Umbilical cord (tissue), 2 donors: ENCODE measurements around the gene YIF1B. TPM values are rescaled to one million over a fixed set of nuclear protein-coding genes. Genes with fewer than 3 reads are reported as not detected.
"Not testable (repeated sequence)": the region's sequence is repeated elsewhere in the genome, so short reads cannot be mapped to it uniquely, and the experiment has no call there.

ENCODE experiments used
- DNase-seq: peaks from one replicate; pipeline ENCODE4 v3.0.0-alpha.2; 2015; ENCODE audit warnings: low spot score
- total RNA-seq: library from RNA; depleted of rRNA; stranded (reverse); fragments of >200 nt; gene quantifications from one replicate; pipeline ENCODE4 v1.2.3, GENCODE V29; 2014; ENCODE audit warnings: low replicate concordance; ENCODE audit not compliant: insufficient read depth

Gene YIF1B
- total RNA-seq, 1 donor from 2014 or later: 35.4 TPM

DNA sequence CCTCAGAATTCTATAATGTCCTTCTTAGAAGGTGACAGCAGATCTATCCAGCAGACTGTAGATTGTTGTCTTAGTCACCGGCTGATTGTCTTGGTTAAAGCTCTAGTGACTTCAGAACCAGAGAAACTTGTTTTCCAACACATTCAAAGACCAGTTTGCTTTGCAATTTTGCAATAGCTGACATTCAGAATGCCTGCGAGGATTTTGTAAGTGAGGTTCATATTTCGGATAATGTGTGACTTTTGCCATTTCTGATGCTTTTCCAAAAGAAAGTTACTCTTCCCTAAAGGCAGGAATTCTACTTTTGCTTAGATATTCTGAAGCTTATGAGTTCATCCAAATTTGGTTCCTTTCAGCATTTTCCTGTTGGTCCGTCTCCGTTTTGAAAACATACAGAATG lies 38.2 kb downstream of the YIF1B start:
- DNase-seq: peak; percentile 73

DNA sequence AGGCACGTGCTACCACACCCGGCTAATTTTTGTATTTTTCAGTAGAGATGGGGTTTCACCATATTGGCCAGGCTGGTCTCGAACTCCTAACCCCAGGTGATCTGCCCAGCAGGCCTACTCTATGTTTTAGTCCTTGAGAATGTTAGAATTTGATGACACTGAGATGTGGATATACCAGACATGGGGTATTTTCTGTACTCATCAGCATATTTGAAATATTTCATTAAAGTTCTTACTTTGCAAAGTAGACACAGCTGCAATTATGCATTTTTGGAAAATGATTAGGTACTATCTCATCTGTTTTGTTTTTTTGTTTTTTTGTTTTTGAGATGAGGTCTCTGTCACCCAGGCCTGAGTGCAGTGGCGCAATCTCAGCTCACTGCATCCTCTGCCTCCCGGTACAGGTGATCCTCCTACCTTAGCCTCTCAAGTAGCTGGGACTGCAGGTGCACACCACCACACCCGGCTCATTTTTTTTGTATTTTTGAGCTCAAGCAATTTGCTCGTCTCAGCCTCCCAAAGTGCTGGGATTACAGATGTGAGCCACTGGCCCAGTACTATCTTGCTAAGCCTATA lies 38.7 kb downstream of the YIF1B start:
- no peak for DNase-seq

GRCh38 chr19:38274739-38275138 lies 41.0 kb downstream of the YIF1B start:
- no peak for DNase-seq

- DNase-seq: no peak
Observed at GRCh38 chr19:38273499-38273898, 42.2 kb downstream of the YIF1B start.

GRCh38 chr19:38270587-38271167 lies 45.1 kb downstream of the YIF1B start:
- DNase-seq: no peak

- DNase-seq: no peak
Observed at GRCh38 chr19:38268539-38268938, 47.2 kb downstream of the YIF1B start.

DNA sequence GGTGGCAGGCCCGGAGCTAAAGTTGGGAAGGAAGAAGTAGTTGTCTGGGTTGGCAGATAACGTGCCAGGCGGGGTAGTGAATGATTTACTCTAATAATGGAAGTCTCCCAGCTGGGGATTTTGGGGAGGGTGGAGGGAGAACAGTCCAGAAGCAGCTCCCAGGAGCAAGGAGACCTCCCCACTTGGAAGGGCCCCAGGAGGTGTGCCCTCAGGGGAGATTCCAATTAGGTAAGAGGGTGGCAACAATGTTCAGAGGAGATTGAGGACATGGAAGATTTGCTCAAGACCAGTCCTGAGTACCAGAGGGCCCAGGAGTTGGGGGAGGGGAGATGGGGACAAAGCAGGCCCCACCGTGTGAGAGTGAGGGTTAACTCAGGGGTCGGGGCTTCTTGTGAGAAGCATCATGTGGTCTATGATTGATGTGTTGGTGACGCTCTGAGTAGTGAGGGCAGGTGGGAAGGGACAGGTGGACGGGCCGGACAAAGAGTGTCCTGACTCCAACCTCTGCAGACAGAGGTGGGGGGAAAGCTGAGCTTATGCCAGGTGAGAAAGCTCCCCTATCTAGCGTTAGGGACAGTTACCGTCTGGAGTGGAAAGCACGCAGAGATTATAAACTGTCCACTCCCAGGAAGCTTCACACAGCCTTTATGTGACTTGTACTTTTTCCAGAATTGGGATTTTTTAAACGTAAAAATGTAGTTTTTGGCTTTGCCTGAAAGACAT lies 47.8 kb downstream of the YIF1B start:
- DNase-seq: peak; percentile 52

- no peak for DNase-seq
Observed at GRCh38 chr19:38266981-38267597, 48.7 kb downstream of the YIF1B start.

DNA sequence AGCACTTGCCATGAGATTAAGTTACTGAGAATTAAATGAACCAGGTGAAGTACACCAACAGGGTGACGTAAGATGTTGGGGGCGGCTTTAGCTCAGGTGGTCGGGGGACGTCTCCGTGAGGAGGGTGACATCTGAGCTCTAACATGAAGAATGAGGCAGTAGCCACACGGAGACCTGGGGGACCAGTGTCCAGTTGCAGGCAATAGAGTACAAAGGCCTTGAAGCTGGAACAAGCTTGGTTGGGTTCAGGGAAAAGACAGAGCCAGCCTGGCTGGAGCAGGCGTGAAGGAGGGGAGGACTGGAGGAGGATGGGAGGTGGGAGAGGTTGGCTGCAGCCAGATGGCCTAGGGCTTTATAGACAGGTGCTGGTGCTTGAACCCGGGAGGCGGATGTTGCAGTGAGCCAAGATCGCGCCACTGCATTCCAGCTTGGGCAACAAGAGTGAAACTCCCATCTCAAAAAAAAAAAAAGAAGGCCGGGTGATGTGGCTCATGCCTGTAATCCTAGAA lies 49.8 kb downstream of the YIF1B start:
- no peak for DNase-seq

DNA sequence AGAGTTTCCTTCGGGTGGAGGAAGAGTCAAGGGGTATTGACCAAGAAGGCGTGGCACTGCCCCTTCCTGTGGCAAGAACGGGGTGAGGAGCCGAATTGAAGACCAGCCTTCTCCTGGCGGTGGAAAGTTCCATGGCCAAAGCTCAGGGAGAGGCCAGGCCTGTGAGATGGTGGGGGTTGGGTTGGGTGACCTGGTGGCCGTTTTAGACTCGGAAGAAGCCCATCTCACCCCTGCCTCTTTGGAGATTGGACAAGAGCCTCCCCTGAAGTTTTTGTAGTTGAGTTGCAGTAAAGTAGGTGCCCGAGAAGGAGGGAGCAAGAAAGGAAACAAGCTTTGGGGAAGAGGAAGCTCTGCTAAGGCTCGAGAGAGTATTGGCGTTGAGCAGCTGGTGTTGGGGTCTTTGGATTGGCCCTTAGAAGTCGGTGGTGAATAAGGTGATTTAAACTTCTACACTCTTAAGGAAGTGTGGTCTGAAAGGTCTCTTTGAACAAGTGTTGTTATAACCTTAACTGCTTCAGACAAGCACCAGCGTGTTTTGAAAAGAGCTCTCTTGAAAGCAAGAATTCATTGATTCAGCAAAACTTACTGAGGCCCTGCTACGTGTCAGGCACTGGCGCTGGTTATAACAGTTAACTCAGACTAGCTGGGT lies 50.4 kb downstream of the YIF1B start:
- DNase-seq: peak; percentile 81

DNA sequence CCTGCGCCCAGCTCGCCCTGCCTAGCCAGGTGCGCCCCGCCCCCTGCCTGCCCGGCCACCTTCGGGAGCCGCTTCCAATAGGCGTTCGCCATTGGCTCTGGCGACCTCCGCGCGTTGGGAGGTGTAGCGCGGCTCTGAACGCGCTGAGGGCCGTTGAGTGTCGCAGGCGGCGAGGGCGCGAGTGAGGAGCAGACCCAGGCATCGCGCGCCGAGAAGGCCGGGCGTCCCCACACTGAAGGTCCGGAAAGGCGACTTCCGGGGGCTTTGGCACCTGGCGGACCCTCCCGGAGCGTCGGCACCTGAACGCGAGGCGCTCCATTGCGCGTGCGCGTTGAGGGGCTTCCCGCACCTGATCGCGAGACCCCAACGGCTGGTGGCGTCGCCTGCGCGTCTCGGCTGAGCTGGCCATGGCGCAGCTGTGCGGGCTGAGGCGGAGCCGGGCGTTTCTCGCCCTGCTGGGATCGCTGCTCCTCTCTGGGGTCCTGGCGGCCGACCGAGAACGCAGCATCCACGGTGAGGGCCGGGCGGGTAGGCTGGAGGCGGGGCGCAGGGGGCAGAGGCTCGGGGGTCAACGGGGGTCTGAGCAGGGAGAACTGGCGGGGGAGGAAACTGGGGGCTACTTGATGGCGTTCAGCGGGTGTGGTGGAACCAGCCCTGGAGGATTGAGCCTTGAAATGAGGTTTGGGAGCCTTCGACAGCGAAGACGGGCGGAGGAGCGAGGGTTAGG lies 51.1 kb downstream of the YIF1B start, which contains the start of gene SPINT2:
TSS of gene SPINT2 (plus strand) at position 88 of the 727 bp plus-strand sequence. CDS start at position 408, 320 bp downstream.
- no peak for DNase-seq

- peak; percentile 71 for DNase-seq
Observed at GRCh38 chr19:38263689-38264485, 51.9 kb downstream of the YIF1B start.

DNA sequence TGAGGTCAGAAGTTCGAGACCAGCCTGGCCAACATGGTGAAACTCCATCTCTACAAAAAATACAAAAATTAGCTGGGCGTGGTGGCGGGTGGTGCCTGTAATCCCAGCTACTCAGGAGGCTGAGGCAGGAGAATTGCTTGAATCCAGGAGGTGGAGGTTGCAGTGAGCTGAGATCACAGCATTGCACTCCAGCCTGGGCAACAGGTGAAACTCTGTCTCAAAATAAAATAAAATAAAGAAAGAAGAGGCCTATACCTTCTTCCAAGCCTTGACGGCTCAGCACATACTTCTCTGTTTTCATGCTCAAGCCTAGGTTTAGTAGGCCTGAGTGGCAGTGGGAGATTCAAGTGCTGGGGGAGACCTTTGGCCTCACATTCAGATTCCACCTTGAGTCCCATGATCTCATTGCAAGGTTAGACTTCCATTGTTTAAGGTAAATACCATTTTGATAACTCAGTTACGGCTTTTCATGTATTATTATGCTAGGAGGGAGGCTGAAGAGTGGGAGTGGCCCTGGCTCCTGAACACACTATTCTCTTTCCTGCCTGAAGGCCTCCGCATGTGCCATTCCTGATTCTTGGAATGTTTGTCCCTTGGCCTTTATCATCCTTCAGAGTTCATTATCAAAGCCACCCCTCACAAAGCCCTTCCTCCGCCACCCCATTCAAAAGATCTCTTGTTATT lies 53.0 kb downstream of the YIF1B start:
- DNase-seq: no peak

GRCh38 chr19:38261942-38262341 lies 53.8 kb downstream of the YIF1B start:
- not testable (repeated sequence) for DNase-seq

- no peak for DNase-seq
Observed at GRCh38 chr19:38255383-38256014, 60.2 kb downstream of the YIF1B start.

DNA sequence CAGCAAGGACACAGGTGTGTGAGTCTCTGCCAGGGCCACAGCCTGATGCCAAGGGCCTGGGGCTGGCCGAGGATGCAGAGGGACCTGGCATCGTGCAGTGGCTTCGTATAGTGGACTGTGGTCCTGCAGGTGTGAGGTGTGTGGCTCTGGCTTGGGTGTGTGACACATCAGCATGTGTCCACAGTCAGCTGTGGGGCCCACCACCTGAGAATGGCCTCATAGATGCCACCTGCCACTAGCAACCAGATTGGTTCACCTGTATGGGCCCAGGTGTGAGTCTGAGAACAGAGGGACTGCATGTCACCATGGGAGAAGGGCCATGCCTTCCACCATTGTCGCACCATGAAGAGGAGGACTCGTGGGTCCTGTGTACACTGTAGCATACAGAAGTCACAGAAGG lies 62.0 kb downstream of the YIF1B start:
- DNase-seq: no peak
